Measurements from ENCODE around the gene MTUS2. TPM values are rescaled to one million over a fixed set of nuclear protein-coding genes. Genes with fewer than 3 reads are reported as not detected.
A peak's percentile ranks its signal among the peaks of the same experiment; 100 is the strongest.

Gene MTUS2
- total and polyA plus RNA-seq, 4 donors: under 0.01 to 0.70 (median 0.15) TPM

- TF ChIP-seq, protein P1, sequence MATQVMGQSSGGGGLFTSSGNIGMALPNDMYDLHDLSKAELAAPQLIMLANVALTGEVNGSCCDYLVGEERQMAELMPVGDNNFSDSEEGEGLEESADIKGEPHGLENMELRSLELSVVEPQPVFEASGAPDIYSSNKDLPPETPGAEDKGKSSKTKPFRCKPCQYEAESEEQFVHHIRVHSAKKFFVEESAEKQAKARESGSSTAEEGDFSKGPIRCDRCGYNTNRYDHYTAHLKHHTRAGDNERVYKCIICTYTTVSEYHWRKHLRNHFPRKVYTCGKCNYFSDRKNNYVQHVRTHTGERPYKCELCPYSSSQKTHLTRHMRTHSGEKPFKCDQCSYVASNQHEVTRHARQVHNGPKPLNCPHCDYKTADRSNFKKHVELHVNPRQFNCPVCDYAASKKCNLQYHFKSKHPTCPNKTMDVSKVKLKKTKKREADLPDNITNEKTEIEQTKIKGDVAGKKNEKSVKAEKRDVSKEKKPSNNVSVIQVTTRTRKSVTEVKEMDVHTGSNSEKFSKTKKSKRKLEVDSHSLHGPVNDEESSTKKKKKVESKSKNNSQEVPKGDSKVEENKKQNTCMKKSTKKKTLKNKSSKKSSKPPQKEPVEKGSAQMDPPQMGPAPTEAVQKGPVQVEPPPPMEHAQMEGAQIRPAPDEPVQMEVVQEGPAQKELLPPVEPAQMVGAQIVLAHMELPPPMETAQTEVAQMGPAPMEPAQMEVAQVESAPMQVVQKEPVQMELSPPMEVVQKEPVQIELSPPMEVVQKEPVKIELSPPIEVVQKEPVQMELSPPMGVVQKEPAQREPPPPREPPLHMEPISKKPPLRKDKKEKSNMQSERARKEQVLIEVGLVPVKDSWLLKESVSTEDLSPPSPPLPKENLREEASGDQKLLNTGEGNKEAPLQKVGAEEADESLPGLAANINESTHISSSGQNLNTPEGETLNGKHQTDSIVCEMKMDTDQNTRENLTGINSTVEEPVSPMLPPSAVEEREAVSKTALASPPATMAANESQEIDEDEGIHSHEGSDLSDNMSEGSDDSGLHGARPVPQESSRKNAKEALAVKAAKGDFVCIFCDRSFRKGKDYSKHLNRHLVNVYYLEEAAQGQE (IDR thresholded peaks at IDR 0.05): no peak
These were observed 693.2 kb downstream of the MTUS2 start (continued) for GRCh38 chr13:29513002-29513980.

GRCh38 chr13:29513981-29514719 is 694.0 kb downstream of the MTUS2 start:
- no peak overlapping the region for H3K27ac ChIP-seq (ENCODE audit: low read depth in 1 of 2, low read length in 2 of 2)
- no peak overlapping the region for H3K9ac ChIP-seq (ENCODE audit: low read depth in 1 of 2, low read length in 2 of 2)
- H3K27me3 ChIP-seq (ENCODE audit: control insufficient read depth in 4 of 4, insufficient read depth in 4 of 4, low read length in 3 of 4): no peaks in the 10 kb centered on the region
- DNase-seq (ENCODE audit: low spot score): no peak
- no peaks in the 10 kb centered on the region for H3K9me3 ChIP-seq (ENCODE audit: control insufficient read depth in 4 of 4, low read length in 3 of 4)
- TF ChIP-seq EGR1 (IDR thresholded peaks at IDR 0.05; ENCODE audit: low read depth in 2 of 2) (no peak), CTCF (IDR thresholded peaks at IDR 0.05; ENCODE audit: low read depth, low read length, missing input control) (no peak), NR2F2 (IDR thresholded peaks at IDR 0.05) (peak; percentile 76)
- H3K36me3 ChIP-seq (ENCODE audit: control insufficient read depth in 4 of 4, insufficient read depth in 3 of 4, low read depth in 1 of 4, low read length in 3 of 4): peaks cover 0 to 2% (median 0%) of the 10 kb centered on the region in 4 donors
- no peaks in the 10 kb centered on the region for H3K4me1 ChIP-seq (ENCODE audit: control insufficient read depth in 4 of 4, insufficient read depth in 4 of 4, low read length in 3 of 4)
- H3K4me3 ChIP-seq (ENCODE audit: low read depth in 1 of 3, low read length in 3 of 3): no peak overlapping the region
- WGBS: 92% methylated on average over 32 of the region's 32 CpGs

- H3K4me1 ChIP-seq (ENCODE audit: control insufficient read depth in 4 of 4, insufficient read depth in 4 of 4, low read length in 3 of 4): no peaks in the 10 kb centered on the region
- no peaks in the 10 kb centered on the region for H3K9me3 ChIP-seq (ENCODE audit: control insufficient read depth in 4 of 4, low read length in 3 of 4)
- H3K9ac ChIP-seq (ENCODE audit: low read depth in 1 of 2, low read length in 2 of 2): no peak overlapping the region
- DNase-seq (ENCODE audit: low spot score): no peak
- H3K27me3 ChIP-seq (ENCODE audit: control insufficient read depth in 4 of 4, insufficient read depth in 4 of 4, low read length in 3 of 4): no peaks in the 10 kb centered on the region
- 74% methylated on average over 13 of the region's 13 CpGs for WGBS
- H3K36me3 ChIP-seq (ENCODE audit: control insufficient read depth in 4 of 4, insufficient read depth in 3 of 4, low read depth in 1 of 4, low read length in 3 of 4): peaks cover 0 to 2% (median 0%) of the 10 kb centered on the region in 4 donors
- no peak overlapping the region for H3K27ac ChIP-seq (ENCODE audit: low read depth in 1 of 2, low read length in 2 of 2)
- H3K4me3 ChIP-seq (ENCODE audit: low read depth in 1 of 3, low read length in 3 of 3): no peak overlapping the region
- TF ChIP-seq EGR1 (IDR thresholded peaks at IDR 0.05; ENCODE audit: low read depth in 2 of 2) (no peak), JUND (IDR thresholded peaks at IDR 0.05) (no peak), TAF1 (conservative IDR thresholded peaks at IDR 0.05) (no peak), RAD21 (IDR thresholded peaks at IDR 0.05) (no peak), MAX (IDR thresholded peaks at IDR 0.05) (no peak), RXRA (IDR thresholded peaks at IDR 0.05) (no peak), FOXA2 (IDR thresholded peaks at IDR 0.05) (no peak), GABPA (IDR thresholded peaks at IDR 0.05 in 1 of 2, conservative IDR thresholded peaks at IDR 0.05 in 1 of 2) (no peak), NR2F2 (IDR thresholded peaks at IDR 0.05) (no peak), FOXA1 (IDR thresholded peaks at IDR 0.05) (no peak), SP1 (IDR thresholded peaks at IDR 0.05) (no peak)
- TF ChIP-seq, protein P1 (IDR thresholded peaks at IDR 0.05): no peak
- TF ChIP-seq, protein P2, sequence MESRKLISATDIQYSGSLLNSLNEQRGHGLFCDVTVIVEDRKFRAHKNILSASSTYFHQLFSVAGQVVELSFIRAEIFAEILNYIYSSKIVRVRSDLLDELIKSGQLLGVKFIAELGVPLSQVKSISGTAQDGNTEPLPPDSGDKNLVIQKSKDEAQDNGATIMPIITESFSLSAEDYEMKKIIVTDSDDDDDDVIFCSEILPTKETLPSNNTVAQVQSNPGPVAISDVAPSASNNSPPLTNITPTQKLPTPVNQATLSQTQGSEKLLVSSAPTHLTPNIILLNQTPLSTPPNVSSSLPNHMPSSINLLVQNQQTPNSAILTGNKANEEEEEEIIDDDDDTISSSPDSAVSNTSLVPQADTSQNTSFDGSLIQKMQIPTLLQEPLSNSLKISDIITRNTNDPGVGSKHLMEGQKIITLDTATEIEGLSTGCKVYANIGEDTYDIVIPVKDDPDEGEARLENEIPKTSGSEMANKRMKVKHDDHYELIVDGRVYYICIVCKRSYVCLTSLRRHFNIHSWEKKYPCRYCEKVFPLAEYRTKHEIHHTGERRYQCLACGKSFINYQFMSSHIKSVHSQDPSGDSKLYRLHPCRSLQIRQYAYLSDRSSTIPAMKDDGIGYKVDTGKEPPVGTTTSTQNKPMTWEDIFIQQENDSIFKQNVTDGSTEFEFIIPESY (IDR thresholded peaks at IDR 0.05): no peak
- TF ChIP-seq, protein P3, sequence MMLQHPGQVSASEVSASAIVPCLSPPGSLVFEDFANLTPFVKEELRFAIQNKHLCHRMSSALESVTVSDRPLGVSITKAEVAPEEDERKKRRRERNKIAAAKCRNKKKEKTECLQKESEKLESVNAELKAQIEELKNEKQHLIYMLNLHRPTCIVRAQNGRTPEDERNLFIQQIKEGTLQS (IDR thresholded peaks at IDR 0.05): no peak
These were observed 694.7 kb downstream of the MTUS2 start for GRCh38 chr13:29514720-29515310.
